NB4 (cell line): ENCODE measurements around the gene CTSA.

ENCODE experiments used
- DNase-seq: peaks from one replicate; pipeline ENCODE4 v3.0.0; 2010; ENCODE audit warnings: low read depth
- H3K4me3 ChIP-seq: one replicate; pipeline ENCODE4 v1.5.1; 2011; ENCODE audit warnings: mild to moderate bottlenecking, low read depth, low read length, moderate library complexity
- CTCF ChIP-seq: IDR thresholded peaks from one replicate; pipeline ENCODE4 v1.5.1; 2012; ENCODE audit warnings: low read depth, low read length
- MAX ChIP-seq: IDR thresholded peaks from 2 replicates; pipeline ENCODE4 v1.6.1; 2011; ENCODE audit warnings: low read depth, low read length
- MYC ChIP-seq: IDR thresholded peaks from 2 replicates; pipeline ENCODE4 v1.6.1; 2011; ENCODE audit warnings: low read depth, low read length
- POLR2A ChIP-seq: IDR thresholded peaks from 2 replicates; pipeline ENCODE4 v1.6.1; 2011; ENCODE audit warnings: mild to moderate bottlenecking; ENCODE audit not compliant: insufficient read length; ENCODE audit errors: extremely low read depth

Gene CTSA

GRCh38 chr20:45848421-45848820 is 42.7 kb upstream of the CTSA start:
- TF ChIP-seq MYC = no peak
- TF ChIP-seq MAX = no peak
- no peak for TF ChIP-seq POLR2A
- TF ChIP-seq CTCF = no peak
- no peak overlapping the region for H3K4me3 ChIP-seq
- no peak for DNase-seq

GRCh38 chr20:45848969-45849582 is 42.1 kb upstream of the CTSA start:
- no peak for DNase-seq
- H3K4me3 ChIP-seq = no peak overlapping the region
- TF ChIP-seq CTCF = no peak
- no peak for TF ChIP-seq MYC
- TF ChIP-seq POLR2A = no peak
- no peak for TF ChIP-seq MAX

- H3K4me3 ChIP-seq = no peak overlapping the region
- TF ChIP-seq CTCF (no peak), MAX (no peak), MYC (no peak), POLR2A (no peak)
- DNase-seq = no peak
Observed at GRCh38 chr20:45850238-45850637, 40.9 kb upstream of the CTSA start.

- no peak overlapping the region for H3K4me3 ChIP-seq
- no peak for DNase-seq
- TF ChIP-seq MAX (no peak), POLR2A (no peak), MYC (no peak), CTCF (no peak)
Observed at GRCh38 chr20:45850926-45851325, 40.2 kb upstream of the CTSA start.

GRCh38 chr20:45851501-45851900 is 39.6 kb upstream of the CTSA start:
- H3K4me3 ChIP-seq = no peak overlapping the region
- no peak for DNase-seq
- TF ChIP-seq MYC = no peak
- no peak for TF ChIP-seq MAX
- no peak for TF ChIP-seq CTCF
- TF ChIP-seq POLR2A = no peak

GRCh38 chr20:45852326-45852725 is 38.8 kb upstream of the CTSA start:
- H3K4me3 ChIP-seq = no peak overlapping the region
- no peak for DNase-seq
- TF ChIP-seq MYC (no peak), MAX (no peak), CTCF (no peak), POLR2A (no peak)
